HG02943 (cell line): ENCODE measurements around the gene INPP5A.

Experiments used
- ATAC-seq: cut with Tn5 transposase; IDR thresholded peaks from one replicate; pipeline ENCODE4 v1.9.1; 2021; ENCODE audit warnings: mild to moderate bottlenecking, low read depth, moderate library complexity; ENCODE audit not compliant: unreplicated experiment

Gene INPP5A

GRCh38 chr10:132517951-132518521 is 19.6 kb upstream of the INPP5A start:
- ATAC-seq = no peak

- ATAC-seq = no peak
Observed at GRCh38 chr10:132518572-132519381, 18.8 kb upstream of the INPP5A start.

- no peak for ATAC-seq
Observed at GRCh38 chr10:132519382-132520176, 18.0 kb upstream of the INPP5A start.

GRCh38 chr10:132520177-132520811 is 17.3 kb upstream of the INPP5A start:
- ATAC-seq = no peak

GRCh38 chr10:132521041-132521465 is 16.5 kb upstream of the INPP5A start:
- ATAC-seq = no peak

- no peak for ATAC-seq
Observed at GRCh38 chr10:132521466-132522102, 16.0 kb upstream of the INPP5A start.

GRCh38 chr10:132522521-132523411 is 14.8 kb upstream of the INPP5A start:
- no peak for ATAC-seq

GRCh38 chr10:132523561-132524442 is 13.8 kb upstream of the INPP5A start:
- no peak for ATAC-seq

GRCh38 chr10:132524443-132525285 is 12.9 kb upstream of the INPP5A start:
- ATAC-seq = no peak

GRCh38 chr10:132526676-132527075 is 10.9 kb upstream of the INPP5A start:
- ATAC-seq = no peak

GRCh38 chr10:132527339-132528063 is 10.1 kb upstream of the INPP5A start:
- no peak for ATAC-seq

GRCh38 chr10:132528064-132528691 is 9.4 kb upstream of the INPP5A start:
- ATAC-seq = no peak

- no peak for ATAC-seq
Observed at GRCh38 chr10:132532179-132532578, 5.4 kb upstream of the INPP5A start.

- ATAC-seq = no peak
Observed at GRCh38 chr10:132532749-132533560, 4.6 kb upstream of the INPP5A start.

GRCh38 chr10:132533571-132534260 is 3.9 kb upstream of the INPP5A start:
- no peak for ATAC-seq
